GM12891 (cell line): ENCODE data around the gene GNS.

Experiments used
- DNase-seq: peaks from one replicate; pipeline ENCODE4 v3.0.0; 2011; ENCODE audit warnings: low spot score; ENCODE audit not compliant: insufficient read length
- FAIRE-seq: peaks from 2 replicates; lab custom pipeline; 2011; peaks lifted over from hg19 to GRCh38; lab: Jason Lieb, UNC
- PAX5 ChIP-seq: IDR thresholded peaks from 2 replicates; pipeline ENCODE4 v1.6.1; 2011; ENCODE audit warnings: low read length, moderate library complexity, mild to moderate bottlenecking; ENCODE audit not compliant: insufficient read depth, severe bottlenecking
- POLR2A ChIP-seq: IDR thresholded peaks from 2 replicates; pipeline ENCODE4 v1.6.1; 2011; ENCODE audit warnings: low read depth, low read length, control low read depth
- POLR2AphosphoS5 ChIP-seq: IDR thresholded peaks from 2 replicates; pipeline ENCODE4 v1.6.1; 2011; ENCODE audit warnings: low read depth, low read length, control low read depth
- POU2F2 ChIP-seq: IDR thresholded peaks from 2 replicates; pipeline ENCODE4 v1.6.1; 2011; ENCODE audit warnings: low read depth, mild to moderate bottlenecking, control low read depth, low read length, moderate library complexity
- SPI1 ChIP-seq: IDR thresholded peaks from 2 replicates; pipeline ENCODE4 v1.6.1; 2011; ENCODE audit warnings: low read depth, low read length, control low read depth
- TAF1 ChIP-seq: IDR thresholded peaks from 2 replicates; pipeline ENCODE4 v1.6.1; 2011; ENCODE audit warnings: low read depth, low read length, control low read depth

GNS gene

DNA sequence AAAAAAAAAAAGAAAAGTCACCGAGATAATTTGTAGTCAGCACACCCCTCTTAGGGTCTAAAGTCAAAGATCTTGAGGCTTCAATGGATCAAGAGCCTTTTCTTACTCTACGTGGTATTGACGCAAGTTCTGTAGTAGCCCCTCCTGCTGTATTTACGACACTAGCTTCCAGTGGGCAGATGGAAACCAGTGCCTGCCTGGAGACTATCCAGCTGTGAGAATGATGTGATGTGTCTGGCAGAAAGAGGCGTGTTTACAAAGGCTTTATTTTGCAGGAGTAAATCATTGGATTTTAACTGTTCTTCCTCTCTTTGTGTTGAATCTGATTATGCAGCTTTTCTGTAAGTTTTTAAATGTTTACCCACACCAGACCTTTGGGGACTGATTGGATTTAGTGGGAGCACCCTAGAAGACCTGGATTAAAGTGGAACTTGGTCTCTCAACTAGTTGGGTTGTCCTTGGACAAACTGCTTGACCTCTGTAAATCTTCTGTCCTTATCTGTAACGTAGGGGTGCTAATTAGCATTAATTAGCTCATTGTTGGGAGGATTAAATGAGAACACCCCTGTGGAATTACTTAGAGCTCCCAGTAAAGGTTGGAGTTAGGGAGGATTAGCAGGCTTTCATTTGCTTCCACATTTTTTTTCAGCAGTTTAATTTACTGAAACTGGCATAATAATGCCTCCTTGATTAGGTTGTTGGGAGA, 76.5 kb downstream of the GNS start:
- FAIRE-seq (no peak), DNase-seq (no peak)
- TF ChIP-seq TAF1, result no peak
- no peak for TF ChIP-seq POU2F2
- no peak for TF ChIP-seq SPI1
- TF ChIP-seq POLR2A, result no peak
- TF ChIP-seq PAX5, result no peak
- no peak for TF ChIP-seq POLR2AphosphoS5

DNA sequence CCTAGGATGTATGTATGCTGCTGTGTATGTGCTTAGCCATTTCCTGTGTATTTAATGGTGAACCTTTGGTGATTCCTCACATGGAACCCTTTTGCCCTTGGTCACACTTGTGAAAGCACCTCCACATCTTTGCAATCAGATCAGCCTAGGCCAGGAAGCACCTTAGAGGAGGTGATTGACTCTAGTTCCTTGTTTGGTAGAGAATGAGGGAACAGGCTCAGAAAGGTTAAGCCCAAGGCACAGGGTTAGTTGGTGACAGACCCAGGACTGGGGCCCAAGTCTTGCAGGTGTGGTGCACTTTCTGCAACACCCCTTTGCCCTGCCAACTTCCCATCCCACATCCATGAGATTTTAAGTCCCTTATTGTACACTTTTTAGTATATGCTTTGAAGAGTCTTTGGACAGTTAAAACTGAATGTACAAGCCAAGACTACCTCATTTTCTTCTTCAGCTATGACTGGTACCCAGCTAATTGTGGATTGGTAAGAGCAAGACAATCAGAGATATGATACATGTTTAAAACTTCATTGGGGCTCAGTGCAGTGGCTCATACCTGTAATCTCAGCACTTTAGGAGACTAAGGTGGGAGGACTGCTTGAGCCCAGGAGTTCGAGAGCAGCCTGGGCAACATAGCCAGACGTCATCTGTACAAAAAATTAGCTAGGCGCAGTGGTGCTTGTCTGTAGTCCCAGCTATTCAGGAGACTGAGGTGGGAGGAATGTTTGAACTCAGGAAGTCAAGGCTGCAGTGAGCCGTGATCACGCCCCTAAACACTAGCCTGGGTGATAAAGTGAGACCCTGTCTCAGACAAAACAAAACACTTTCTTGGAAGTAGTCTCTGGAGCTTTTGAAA, 77.8 kb downstream of the GNS start:
- TF ChIP-seq SPI1, result 0 out of 2 replicates have a peak, but pooled peaks have one; percentile 6
- no peak for TF ChIP-seq POU2F2
- DNase-seq (no peak), FAIRE-seq (peak; percentile 72)

DNA sequence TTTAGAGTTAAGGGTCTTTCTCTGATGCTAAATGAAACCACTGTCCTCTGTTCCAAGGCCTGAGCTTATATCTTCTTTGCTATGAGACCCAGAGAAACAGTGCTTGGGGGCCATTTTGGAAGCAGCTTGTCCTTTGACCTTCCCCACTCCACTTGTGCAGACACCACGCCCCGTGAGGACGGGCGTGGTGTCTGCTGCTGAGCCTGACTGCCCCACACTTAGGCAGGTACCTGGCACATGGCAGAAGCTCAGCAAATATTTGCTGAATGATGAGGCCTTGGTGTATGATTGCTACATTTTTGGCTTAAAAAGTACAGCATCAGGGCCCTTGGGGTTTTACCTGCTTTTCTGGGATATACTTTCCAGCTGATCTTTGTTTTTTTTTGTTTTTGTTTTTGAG, 79.0 kb downstream of the GNS start:
- FAIRE-seq (no peak), DNase-seq (no peak)
- TF ChIP-seq POU2F2 (no peak), TAF1 (no peak), POLR2A (no peak), SPI1 (no peak), POLR2AphosphoS5 (no peak), PAX5 (no peak)

DNA sequence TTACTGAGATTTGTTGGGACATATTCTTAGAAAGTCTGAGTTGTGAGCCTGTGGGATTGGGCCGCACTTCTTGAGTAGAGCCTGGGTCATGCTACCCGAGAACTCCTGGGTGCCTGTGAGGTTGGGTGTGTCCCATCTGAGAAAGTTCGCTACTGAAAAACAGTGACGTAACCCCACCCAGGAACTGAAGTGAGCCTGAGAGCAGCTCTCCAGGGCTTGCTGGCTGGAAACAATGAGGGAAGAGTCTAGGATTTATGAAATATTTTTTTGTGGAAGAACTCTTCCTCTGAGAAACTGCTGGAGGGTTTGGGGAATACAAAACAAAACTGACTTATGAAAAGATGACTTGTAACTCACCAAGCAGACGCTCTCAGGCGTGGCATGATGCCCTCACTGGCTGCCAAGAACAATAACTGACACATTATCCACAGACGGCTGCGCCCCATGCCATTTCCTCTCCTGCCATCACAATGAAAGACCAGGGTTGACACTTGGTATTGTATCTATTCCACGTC, 79.7 kb downstream of the GNS start:
- FAIRE-seq, result no peak
- no peak for TF ChIP-seq POU2F2
- TF ChIP-seq POLR2AphosphoS5, result no peak
- TF ChIP-seq TAF1, result no peak
- no peak for TF ChIP-seq PAX5
- 0 out of 2 replicates have a peak, but pooled peaks have one; percentile 3 for TF ChIP-seq SPI1
- TF ChIP-seq POLR2A, result no peak
- no peak for DNase-seq

DNA sequence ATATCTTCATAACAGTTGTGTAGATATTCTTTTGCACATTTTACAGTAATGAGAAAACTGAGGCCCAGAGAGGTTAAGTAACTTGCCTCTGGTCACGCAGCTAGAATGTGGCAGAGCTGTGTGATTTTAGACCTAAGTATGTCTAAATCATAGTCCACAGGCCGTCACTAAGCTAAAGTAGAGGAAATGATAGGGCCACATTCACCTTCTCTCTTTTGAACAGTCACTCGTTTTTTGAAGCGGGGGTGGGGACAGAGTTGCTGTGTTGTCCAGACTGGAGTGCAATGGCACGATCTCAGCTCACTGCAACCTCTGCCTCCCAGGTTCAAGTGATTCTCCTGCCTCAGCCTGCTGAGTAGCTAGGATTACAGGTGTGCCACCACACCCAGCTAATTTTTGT, 80.4 kb downstream of the GNS start:
- no peak for FAIRE-seq
- DNase-seq, result no peak
- TF ChIP-seq PAX5, result no peak
- TF ChIP-seq POLR2AphosphoS5, result no peak
- TF ChIP-seq POU2F2, result no peak
- TF ChIP-seq SPI1, result no peak
- TF ChIP-seq POLR2A, result no peak
- TF ChIP-seq TAF1, result no peak

DNA sequence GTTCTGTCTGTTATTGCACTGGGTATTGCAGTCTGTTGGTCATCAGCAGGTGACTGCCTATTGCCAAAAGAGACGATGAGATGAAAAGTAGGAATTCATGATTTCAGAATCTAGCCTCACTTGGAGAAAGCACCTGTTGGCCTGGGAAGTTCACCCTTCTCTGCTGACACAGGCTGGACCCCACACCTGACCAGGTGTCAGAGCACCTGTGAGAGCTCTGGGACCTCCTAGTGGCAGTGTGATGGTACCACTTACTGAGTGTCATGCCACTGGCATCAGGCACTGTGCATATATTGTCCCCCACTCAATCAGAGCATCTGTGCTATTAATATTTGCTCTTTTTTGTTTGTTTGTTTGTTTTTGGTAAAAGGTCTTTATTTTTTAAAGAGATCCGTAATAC, 81.0 kb downstream of the GNS start:
- TF ChIP-seq POLR2AphosphoS5 (no peak), POU2F2 (no peak), PAX5 (no peak), POLR2A (no peak), TAF1 (no peak), SPI1 (no peak)
- DNase-seq (no peak), FAIRE-seq (no peak)

DNA sequence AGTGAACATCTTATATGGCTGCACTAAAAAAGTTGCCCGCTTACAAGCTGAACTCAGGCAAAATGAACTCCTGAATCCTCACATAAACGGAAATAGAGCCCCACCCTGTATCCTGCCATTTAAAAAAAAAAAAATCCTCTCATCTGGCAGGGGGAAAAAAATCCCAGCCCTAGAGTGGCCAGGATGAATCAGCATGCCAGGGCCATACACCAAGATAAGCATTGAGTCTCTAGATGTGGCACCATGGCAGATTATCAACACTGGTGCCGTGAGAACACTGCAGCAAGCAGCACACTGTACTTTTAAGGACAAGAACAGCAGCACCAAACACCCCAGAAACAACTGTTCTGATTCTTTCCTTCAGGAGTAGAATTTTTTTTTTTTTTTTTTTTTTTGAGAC, 83.4 kb downstream of the GNS start:
- TF ChIP-seq POU2F2 (no peak), SPI1 (no peak), PAX5 (no peak), TAF1 (no peak), POLR2AphosphoS5 (no peak), POLR2A (no peak)
- DNase-seq, result no peak
- no peak for FAIRE-seq

DNA sequence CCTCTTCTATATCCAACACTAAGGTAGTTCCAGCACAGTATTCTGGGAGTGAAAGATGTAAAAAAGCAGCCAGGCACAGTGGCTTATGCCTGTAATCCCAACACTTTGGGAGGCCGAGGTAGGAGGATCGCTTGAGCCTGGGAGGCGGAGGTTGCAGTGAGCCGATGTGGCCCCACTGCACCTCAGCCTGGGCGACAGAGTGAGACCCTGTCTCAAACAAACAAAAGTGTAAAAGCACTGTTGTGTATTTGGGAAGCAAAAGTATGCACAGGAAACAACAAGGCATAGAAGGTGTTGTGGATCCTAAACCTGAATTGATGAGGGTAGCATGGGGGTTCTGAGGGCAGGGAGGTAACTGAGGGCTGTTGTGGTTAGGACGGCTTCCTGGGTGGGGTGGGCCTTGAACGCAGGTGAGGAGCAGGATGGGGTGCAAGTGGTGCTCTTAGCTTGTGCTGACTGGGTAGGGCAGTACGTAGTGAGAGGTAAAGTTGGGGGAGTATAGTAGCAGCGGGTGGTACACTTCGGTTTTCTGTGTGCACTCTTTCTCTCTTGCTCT, 84.8 kb downstream of the GNS start:
- TF ChIP-seq SPI1, result no peak
- no peak for TF ChIP-seq POU2F2
- TF ChIP-seq TAF1, result no peak
- TF ChIP-seq POLR2AphosphoS5, result no peak
- TF ChIP-seq POLR2A, result no peak
- TF ChIP-seq PAX5, result no peak
- FAIRE-seq (no peak), DNase-seq (no peak)

DNA sequence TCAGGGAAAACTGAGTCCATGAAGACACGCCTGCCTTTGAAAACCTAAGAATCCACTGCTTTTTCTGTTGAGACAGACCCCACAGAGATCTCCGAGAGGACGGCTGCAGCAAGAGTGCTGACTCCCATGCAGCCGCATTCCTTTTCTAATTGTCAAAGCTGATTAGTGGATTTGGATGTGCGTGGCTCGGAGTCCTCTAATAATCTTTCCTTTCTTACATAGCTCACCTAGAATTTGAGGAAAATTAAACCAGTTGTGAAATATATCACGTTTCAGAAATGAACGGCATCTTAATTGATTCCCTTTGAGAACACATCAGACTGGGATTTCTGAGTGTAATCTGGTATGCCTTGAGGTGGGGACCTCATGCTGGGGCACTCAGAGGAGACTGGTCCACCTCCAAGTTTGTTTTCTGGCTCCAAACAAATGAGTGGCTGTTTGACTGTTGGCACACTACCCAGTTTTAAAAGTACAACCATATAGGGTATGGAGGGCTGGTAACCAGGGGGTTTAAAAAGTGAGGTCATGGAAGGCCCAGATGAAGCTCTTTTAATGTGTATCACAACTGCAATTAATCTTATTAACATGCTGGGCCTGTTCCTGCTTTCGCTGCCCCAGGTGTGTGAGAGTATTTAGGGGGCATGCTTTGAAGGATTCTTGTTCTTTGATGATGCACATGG, 85.6 kb downstream of the GNS start:
- FAIRE-seq (no peak), DNase-seq (no peak)
- TF ChIP-seq POLR2AphosphoS5 (no peak), TAF1 (no peak), PAX5 (no peak), POLR2A (no peak), SPI1 (no peak), POU2F2 (no peak)
